ENCODE measurements around the gene PTBP3. TPM values are rescaled to one million over a fixed set of nuclear protein-coding genes. Genes with fewer than 3 reads are reported as not detected.

Gene PTBP3
- total RNA-seq, 1 experiment from 2014 or later: 100 TPM

DNA sequence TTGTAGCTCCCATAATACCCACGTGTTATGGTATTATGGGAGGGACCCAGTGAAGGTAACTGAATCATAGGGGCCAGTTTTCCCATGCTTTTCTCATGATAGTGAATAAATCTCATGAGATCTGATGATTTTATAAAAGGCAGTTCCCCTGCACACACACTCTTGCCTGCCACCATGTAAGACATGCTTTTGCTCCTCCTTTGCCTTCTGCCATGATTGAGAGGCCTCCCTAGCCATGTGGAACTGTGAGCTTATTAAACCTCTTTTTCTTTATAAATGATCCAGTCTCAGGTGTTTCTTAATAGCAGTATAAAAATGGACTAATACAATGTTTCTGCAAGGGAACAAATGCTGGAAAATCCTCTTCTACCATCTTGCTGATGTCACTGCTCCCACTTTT lies 36.4 kb upstream of the PTBP3 start:
- no peaks in the 10 kb centered on the region for H3K27me3 Mint-ChIP-seq (ENCODE audit: low read depth)
- no peak overlapping the region for H3K27ac Mint-ChIP-seq
- ChIA-PET CTCF (interaction anchor here (1.4 kb wide), 1 partner anchor 257 kb away, joined by 3 read pairs; no protein-coding TSS in a partner anchor), POLR2A (no interaction called here)
- H3K9me3 Mint-ChIP-seq: peaks cover 43% of the 10 kb centered on the region
- peaks cover 39% of the 10 kb centered on the region for H3K36me3 Mint-ChIP-seq
- no peaks in the 10 kb centered on the region for H3K4me1 Mint-ChIP-seq
- no peak for TF ChIP-seq ZNF396 (CRISPR knock-in tag; IDR thresholded peaks at IDR 0.05; ENCODE audit: borderline replicate concordance)
- TF ChIP-seq OVOL2 (CRISPR knock-in tag; IDR thresholded peaks at IDR 0.05; ENCODE audit: borderline replicate concordance): no peak
- TF ChIP-seq, protein P1, sequence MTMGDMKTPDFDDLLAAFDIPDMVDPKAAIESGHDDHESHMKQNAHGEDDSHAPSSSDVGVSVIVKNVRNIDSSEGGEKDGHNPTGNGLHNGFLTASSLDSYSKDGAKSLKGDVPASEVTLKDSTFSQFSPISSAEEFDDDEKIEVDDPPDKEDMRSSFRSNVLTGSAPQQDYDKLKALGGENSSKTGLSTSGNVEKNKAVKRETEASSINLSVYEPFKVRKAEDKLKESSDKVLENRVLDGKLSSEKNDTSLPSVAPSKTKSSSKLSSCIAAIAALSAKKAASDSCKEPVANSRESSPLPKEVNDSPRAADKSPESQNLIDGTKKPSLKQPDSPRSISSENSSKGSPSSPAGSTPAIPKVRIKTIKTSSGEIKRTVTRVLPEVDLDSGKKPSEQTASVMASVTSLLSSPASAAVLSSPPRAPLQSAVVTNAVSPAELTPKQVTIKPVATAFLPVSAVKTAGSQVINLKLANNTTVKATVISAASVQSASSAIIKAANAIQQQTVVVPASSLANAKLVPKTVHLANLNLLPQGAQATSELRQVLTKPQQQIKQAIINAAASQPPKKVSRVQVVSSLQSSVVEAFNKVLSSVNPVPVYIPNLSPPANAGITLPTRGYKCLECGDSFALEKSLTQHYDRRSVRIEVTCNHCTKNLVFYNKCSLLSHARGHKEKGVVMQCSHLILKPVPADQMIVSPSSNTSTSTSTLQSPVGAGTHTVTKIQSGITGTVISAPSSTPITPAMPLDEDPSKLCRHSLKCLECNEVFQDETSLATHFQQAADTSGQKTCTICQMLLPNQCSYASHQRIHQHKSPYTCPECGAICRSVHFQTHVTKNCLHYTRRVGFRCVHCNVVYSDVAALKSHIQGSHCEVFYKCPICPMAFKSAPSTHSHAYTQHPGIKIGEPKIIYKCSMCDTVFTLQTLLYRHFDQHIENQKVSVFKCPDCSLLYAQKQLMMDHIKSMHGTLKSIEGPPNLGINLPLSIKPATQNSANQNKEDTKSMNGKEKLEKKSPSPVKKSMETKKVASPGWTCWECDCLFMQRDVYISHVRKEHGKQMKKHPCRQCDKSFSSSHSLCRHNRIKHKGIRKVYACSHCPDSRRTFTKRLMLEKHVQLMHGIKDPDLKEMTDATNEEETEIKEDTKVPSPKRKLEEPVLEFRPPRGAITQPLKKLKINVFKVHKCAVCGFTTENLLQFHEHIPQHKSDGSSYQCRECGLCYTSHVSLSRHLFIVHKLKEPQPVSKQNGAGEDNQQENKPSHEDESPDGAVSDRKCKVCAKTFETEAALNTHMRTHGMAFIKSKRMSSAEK (CRISPR knock-in tag; IDR thresholded peaks at IDR 0.05; ENCODE audit: borderline replicate concordance): no peak
- TF ChIP-seq, protein P2, sequence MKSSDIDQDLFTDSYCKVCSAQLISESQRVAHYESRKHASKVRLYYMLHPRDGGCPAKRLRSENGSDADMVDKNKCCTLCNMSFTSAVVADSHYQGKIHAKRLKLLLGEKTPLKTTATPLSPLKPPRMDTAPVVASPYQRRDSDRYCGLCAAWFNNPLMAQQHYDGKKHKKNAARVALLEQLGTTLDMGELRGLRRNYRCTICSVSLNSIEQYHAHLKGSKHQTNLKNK (CRISPR knock-in tag; IDR thresholded peaks at IDR 0.05): no peak
- TF ChIP-seq HMGA2 (CRISPR knock-in tag; IDR thresholded peaks at IDR 0.05): no peak
- no peak for TF ChIP-seq ATF1 (CRISPR knock-in tag; IDR thresholded peaks at IDR 0.05)
- TF ChIP-seq, protein P3, sequence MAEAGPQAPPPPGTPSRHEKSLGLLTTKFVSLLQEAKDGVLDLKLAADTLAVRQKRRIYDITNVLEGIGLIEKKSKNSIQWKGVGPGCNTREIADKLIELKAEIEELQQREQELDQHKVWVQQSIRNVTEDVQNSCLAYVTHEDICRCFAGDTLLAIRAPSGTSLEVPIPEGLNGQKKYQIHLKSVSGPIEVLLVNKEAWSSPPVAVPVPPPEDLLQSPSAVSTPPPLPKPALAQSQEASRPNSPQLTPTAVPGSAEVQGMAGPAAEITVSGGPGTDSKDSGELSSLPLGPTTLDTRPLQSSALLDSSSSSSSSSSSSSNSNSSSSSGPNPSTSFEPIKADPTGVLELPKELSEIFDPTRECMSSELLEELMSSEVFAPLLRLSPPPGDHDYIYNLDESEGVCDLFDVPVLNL (CRISPR knock-in tag; IDR thresholded peaks at IDR 0.05; ENCODE audit: borderline replicate concordance, low read depth): no peak
- TF ChIP-seq KAT7 (CRISPR knock-in tag; IDR thresholded peaks at IDR 0.05; ENCODE audit: borderline replicate concordance): no peak
- TF ChIP-seq ZNF232 (CRISPR knock-in tag; IDR thresholded peaks at IDR 0.05): no peak
- no peak for TF ChIP-seq SOX15 (CRISPR knock-in tag; IDR thresholded peaks at IDR 0.05)
- ATAC-seq (no peak), DNase-seq (ENCODE audit: low spot score) (no peak)
- no peak overlapping the region for H3K4me3 Mint-ChIP-seq

DNA sequence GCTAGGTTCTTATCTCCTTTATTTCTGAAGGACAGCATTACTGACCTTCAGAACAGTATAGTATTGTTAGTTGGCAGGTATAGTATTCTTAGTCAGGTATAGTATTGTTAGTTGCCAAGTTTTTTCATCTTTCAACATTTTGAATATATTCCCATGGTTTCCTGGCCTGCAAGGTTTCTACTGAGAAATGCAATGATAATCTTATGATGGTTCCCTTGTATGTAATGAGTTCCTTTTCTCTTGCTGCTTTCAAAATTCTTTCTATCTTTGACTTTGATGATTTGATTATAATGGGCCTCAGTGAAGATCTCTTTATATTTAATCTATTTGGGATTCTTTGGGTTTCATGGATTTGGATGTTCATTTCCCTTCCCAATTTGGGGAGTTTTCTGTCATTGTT lies 34.0 kb upstream of the PTBP3 start:
- POLR2A ChIA-PET: interaction anchor here (1.6 kb wide), 1 partner anchor 13 kb away, joined by 9 read pairs; the partner anchor contains the start of gene HSDL2
- Mint-ChIP-seq H3K27me3 (ENCODE audit: low read depth) (no peaks in the 10 kb centered on the region), H3K4me3 (no peak overlapping the region), H3K36me3 (peaks cover 36% of the 10 kb centered on the region), H3K4me1 (no peaks in the 10 kb centered on the region), H3K9me3 (peaks cover 45% of the 10 kb centered on the region), H3K27ac (no peak overlapping the region)
- DNase-seq (ENCODE audit: low spot score) (no peak), ATAC-seq (no peak)
- TF ChIP-seq, protein P4, sequence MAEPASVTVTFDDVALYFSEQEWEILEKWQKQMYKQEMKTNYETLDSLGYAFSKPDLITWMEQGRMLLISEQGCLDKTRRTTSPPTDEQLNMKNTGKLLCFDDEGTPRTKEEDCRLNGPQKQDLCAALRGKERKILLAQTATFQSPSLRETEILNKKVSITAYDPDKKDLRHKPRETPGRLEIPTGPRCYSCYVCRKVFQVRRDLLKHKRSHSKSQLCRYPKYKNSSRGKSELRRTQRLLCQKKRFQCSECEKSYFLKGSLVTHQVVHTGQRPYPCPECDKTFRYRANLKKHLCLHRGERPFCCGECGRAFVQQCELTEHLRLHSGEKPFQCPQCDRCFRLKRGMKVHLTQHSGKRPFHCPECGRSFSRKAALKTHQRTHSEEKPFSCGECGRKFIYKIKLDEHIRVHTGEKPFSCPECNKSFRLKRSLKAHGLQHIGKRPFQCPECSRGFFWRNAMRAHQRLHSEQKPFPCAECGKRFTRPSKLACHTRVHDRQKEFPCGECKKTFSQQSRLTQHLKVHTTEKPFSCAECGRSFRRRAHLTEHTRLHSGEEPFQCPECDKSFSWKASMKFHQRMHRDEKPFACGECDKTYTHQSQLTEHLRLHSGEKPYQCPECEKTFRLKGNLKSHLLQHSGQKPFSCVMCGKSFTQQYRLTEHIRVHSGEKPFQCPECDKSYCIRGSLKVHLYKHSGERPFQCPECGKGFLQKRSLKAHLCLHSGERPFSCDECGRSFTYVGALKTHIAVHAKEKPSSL (CRISPR knock-in tag; conservative IDR thresholded peaks at IDR 0.05): no peak
- TF ChIP-seq, protein P5, sequence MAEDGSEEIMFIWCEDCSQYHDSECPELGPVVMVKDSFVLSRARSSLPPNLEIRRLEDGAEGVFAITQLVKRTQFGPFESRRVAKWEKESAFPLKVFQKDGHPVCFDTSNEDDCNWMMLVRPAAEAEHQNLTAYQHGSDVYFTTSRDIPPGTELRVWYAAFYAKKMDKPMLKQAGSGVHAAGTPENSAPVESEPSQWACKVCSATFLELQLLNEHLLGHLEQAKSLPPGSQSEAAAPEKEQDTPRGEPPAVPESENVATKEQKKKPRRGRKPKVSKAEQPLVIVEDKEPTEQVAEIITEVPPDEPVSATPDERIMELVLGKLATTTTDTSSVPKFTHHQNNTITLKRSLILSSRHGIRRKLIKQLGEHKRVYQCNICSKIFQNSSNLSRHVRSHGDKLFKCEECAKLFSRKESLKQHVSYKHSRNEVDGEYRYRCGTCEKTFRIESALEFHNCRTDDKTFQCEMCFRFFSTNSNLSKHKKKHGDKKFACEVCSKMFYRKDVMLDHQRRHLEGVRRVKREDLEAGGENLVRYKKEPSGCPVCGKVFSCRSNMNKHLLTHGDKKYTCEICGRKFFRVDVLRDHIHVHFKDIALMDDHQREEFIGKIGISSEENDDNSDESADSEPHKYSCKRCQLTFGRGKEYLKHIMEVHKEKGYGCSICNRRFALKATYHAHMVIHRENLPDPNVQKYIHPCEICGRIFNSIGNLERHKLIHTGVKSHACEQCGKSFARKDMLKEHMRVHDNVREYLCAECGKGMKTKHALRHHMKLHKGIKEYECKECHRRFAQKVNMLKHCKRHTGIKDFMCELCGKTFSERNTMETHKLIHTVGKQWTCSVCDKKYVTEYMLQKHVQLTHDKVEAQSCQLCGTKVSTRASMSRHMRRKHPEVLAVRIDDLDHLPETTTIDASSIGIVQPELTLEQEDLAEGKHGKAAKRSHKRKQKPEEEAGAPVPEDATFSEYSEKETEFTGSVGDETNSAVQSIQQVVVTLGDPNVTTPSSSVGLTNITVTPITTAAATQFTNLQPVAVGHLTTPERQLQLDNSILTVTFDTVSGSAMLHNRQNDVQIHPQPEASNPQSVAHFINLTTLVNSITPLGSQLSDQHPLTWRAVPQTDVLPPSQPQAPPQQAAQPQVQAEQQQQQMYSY (CRISPR knock-in tag; IDR thresholded peaks at IDR 0.05): no peak
- TF ChIP-seq ZBTB21 (CRISPR knock-in tag; IDR thresholded peaks at IDR 0.05; ENCODE audit: borderline replicate concordance) (no peak), SMAD4 (CRISPR knock-in tag; IDR thresholded peaks at IDR 0.05) (no peak), FOXP1 (CRISPR knock-in tag; IDR thresholded peaks at IDR 0.05; ENCODE audit: borderline replicate concordance) (no peak)
- TF ChIP-seq, protein P6, sequence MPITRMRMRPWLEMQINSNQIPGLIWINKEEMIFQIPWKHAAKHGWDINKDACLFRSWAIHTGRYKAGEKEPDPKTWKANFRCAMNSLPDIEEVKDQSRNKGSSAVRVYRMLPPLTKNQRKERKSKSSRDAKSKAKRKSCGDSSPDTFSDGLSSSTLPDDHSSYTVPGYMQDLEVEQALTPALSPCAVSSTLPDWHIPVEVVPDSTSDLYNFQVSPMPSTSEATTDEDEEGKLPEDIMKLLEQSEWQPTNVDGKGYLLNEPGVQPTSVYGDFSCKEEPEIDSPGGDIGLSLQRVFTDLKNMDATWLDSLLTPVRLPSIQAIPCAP (CRISPR knock-in tag; IDR thresholded peaks at IDR 0.05): no peak
- CTCF ChIA-PET: interaction anchor here (0.7 to 2.2 kb wide), 8 partner anchors 12 to 359 kb away, joined by 3 to 30 read pairs (median 4); partner anchors contain the start of gene HSDL2
